ENCODE data around the gene TMEM79.

DNA sequence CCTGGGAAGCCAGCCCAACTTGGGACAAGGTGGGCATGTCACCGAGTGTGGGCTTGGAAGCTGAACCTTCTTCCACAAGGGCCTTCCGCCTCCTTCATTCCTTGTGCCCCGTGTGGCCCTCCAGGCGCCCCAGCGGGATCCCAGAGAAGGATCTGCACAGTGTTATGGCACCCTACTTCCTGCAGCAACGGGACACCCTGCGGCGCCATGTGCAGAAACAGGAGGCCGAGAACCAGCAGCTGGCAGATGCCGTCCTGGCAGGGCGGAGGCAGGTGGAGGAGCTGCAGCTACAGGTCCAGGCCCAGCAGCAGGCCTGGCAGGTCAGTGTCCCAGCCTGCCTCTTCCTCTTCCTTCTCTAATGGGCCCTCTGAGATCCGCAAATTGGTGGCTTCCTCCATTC, 48.0 kb upstream of the TMEM79 start:
- TF ChIP-seq, protein P1, sequence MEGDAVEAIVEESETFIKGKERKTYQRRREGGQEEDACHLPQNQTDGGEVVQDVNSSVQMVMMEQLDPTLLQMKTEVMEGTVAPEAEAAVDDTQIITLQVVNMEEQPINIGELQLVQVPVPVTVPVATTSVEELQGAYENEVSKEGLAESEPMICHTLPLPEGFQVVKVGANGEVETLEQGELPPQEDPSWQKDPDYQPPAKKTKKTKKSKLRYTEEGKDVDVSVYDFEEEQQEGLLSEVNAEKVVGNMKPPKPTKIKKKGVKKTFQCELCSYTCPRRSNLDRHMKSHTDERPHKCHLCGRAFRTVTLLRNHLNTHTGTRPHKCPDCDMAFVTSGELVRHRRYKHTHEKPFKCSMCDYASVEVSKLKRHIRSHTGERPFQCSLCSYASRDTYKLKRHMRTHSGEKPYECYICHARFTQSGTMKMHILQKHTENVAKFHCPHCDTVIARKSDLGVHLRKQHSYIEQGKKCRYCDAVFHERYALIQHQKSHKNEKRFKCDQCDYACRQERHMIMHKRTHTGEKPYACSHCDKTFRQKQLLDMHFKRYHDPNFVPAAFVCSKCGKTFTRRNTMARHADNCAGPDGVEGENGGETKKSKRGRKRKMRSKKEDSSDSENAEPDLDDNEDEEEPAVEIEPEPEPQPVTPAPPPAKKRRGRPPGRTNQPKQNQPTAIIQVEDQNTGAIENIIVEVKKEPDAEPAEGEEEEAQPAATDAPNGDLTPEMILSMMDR (conservative IDR thresholded peaks at IDR 0.05; ENCODE audit: low read length), result no peak
- TF ChIP-seq EZH2phosphoT487 (IDR thresholded peaks at IDR 0.05; ENCODE audit: borderline replicate concordance, low read depth, low read length), result no peak
